Measurements from ENCODE around the gene RAB11FIP3.

DNA sequence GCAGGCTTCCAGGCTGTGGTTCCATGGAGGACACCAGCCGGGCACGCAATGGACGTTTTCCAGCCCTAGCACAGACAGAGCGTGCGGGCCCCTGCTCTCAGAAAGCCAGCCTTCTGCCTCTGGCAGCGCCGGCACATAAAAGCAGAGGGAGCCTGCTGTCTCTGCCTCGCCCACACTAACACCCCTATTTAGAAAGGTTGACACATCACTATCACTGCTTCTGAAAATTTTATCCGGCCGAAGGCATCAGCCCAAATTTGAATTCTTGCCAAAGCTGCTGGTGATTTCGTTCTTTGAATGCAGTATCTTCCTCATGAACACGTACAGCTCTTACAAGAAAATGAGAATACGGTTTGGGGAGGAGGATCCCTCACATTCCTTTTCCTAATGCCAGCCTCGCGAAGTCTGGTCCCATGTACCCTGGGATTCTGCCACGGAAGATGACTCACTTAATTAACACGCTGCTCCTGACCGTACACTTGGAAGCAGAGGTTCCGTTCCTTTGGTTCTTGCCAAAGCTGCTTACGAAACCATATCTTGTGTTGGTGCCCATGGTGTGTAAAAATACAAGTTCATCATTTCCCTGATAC is 1.3 kb upstream of the RAB11FIP3 start:
- TF ChIP-seq GATA2 (IDR thresholded peaks at IDR 0.05; ENCODE audit: low read depth, low read length) = no peak
- TF ChIP-seq GATA3 (IDR thresholded peaks at IDR 0.05; ENCODE audit: low read depth, low read length) = no peak
